Hepatocyte (in vitro differentiated cells): ENCODE results near the gene NR2C2. TPM values are rescaled to one million over a fixed set of nuclear protein-coding genes. Genes with fewer than 3 reads are reported as not detected.

Experiments
- DNase-seq: peaks from one replicate; pipeline ENCODE4 v3.0.0-alpha.2; 2016; ENCODE audit warnings: low spot score
- H2AFZ ChIP-seq: fragments of 200-600 bp; sonication (generic); 2 replicates; pipeline ENCODE4 v1.6.0; 2016; ENCODE audit warnings: antibody characterized with exemption, mild to moderate bottlenecking
- H3K27ac ChIP-seq: fragments of 200-600 bp; sonication (generic); 2 replicates; pipeline ENCODE4 v1.5.1; 2016; ENCODE audit warnings: mild to moderate bottlenecking
- H3K27me3 ChIP-seq: fragments of 200-600 bp; sonication (generic); 2 replicates; pipeline ENCODE4 v1.6.1; 2016
- H3K36me3 ChIP-seq: fragments of 200-600 bp; sonication (generic); replicated peaks from 2 replicates; pipeline ENCODE4 v1.5.1; 2016; ENCODE audit warnings: low read depth; ENCODE audit not compliant: insufficient read depth
- H3K4me1 ChIP-seq: fragments of 200-600 bp; sonication (generic); 2 replicates; pipeline ENCODE4 v1.5.1; 2016; ENCODE audit warnings: mild to moderate bottlenecking, moderate library complexity; ENCODE audit not compliant: insufficient read depth
- H3K4me2 ChIP-seq: fragments of 200-600 bp; sonication (generic); 2 replicates; pipeline ENCODE4 v1.6.0; 2016
- H3K4me3 ChIP-seq: fragments of 200-600 bp; sonication (generic); 2 replicates; pipeline ENCODE4 v1.5.1; 2016; ENCODE audit warnings: mild to moderate bottlenecking
- H3K79me2 ChIP-seq: fragments of 200-600 bp; sonication (generic); 2 replicates; pipeline ENCODE4 v1.6.0; 2017; ENCODE audit warnings: mild to moderate bottlenecking
- H3K9me2 ChIP-seq: fragments of 200-600 bp; sonication (generic); replicated peaks from 2 replicates; pipeline ENCODE4 v1.6.0; 2017; ENCODE audit warnings: mild to moderate bottlenecking; ENCODE audit not compliant: insufficient read depth
- H3K9me3 ChIP-seq: fragments of 200-600 bp; sonication (generic); 2 replicates; pipeline ENCODE4 v1.5.1; 2016; ENCODE audit warnings: low read depth, mild to moderate bottlenecking
- H4K20me1 ChIP-seq: fragments of 200-600 bp; sonication (generic); 2 replicates; pipeline ENCODE4 v1.6.0; 2016; ENCODE audit warnings: mild to moderate bottlenecking; ENCODE audit not compliant: insufficient read depth, poor library complexity, severe bottlenecking
- CTCF ChIP-seq: fragments of 200-600 bp; sonication (generic); IDR thresholded peaks from 2 replicates; pipeline ENCODE4 v1.5.1; 2016; ENCODE audit warnings: antibody characterized with exemption, mild to moderate bottlenecking; ENCODE audit not compliant: poor library complexity
- EZH2 ChIP-seq: fragments of 200-600 bp; sonication (generic); IDR thresholded peaks from 2 replicates; pipeline ENCODE4 v1.6.1; 2016; ENCODE audit warnings: antibody characterized with exemption, mild to moderate bottlenecking, borderline replicate concordance
- EZH2phosphoT487 ChIP-seq: fragments of 200-600 bp; sonication (generic); IDR thresholded peaks from one replicate; pipeline ENCODE4 v1.6.1; 2018; ENCODE audit warnings: antibody characterized with exemption, mild to moderate bottlenecking, low read depth, moderate library complexity; ENCODE audit not compliant: unreplicated experiment, severe bottlenecking
- whole genome bisulfite sequencing: methylation state at CpG from one replicate; pipeline ENCODE4 v1.1.6; 2016; ENCODE audit warnings: low lambda C conversion rate; ENCODE audit errors: missing lambda C conversion rate; 5-methylcytosine and 5-hydroxymethylcytosine counted together
- polyA plus RNA-seq: library from polyadenylated mRNA; unstranded; fragments of >200 nt; fragmentation: Nextera tagmentation; extraction: Ambion mirVana; gene quantifications from 2 replicates; pipeline ENCODE4 v1.2.1, GENCODE V29; 2016
- total RNA-seq: library from RNA; depleted of rRNA; stranded (reverse); fragments of >200 nt; gene quantifications from 2 replicates; pipeline ENCODE4 v1.2.3, GENCODE V29; 2014

Gene NR2C2
- total and polyA plus RNA-seq, 2 experiments from 2014 or later = 14.7 to 29.6 TPM

- peak overlapping the region; percentile 59 for H2AFZ ChIP-seq
- H3K79me2 ChIP-seq = peaks cover 86% of the 10 kb centered on the region
- H3K9me2 ChIP-seq = no peaks in the 10 kb centered on the region
- no peaks in the 10 kb centered on the region for H3K27me3 ChIP-seq
- peaks cover 17% of the 10 kb centered on the region for H3K4me1 ChIP-seq
- no peaks in the 10 kb centered on the region for H3K9me3 ChIP-seq
- H3K27ac ChIP-seq = peak overlapping the region; percentile 92
- peak overlapping the region; percentile 60 for H3K4me3 ChIP-seq
- peaks cover 14% of the 10 kb centered on the region for H4K20me1 ChIP-seq
- H3K4me2 ChIP-seq = peak overlapping the region; percentile 84
- 3% methylated on average over 22 of the region's 26 CpGs for WGBS
- H3K36me3 ChIP-seq = no peaks in the 10 kb centered on the region
- DNase-seq = no peak
- no peak for TF ChIP-seq EZH2
- no peak for TF ChIP-seq EZH2phosphoT487
- no peak for TF ChIP-seq CTCF
Observed at GRCh38 chr3:14948609-14949038, 1.2 kb downstream of the NR2C2 start.

DNA sequence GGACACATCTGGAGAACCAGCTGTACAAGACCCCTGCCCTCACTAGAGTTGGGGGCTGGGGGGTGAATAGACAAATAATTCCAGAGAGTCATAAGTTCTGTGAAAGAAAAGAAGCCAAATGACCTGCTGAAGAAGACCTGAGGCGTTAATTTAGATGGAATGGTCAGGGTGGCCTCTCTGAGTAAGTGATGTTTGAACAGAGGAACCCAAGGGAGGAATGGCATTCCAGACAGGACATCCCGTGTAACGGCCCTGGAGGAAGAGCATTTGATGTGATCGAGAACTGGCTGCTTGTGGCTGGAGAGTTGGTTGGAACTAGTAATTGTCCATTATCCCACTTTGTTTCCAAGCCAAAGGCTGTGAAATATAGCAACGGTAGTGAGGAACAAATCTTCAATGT, 1.7 kb downstream of the NR2C2 start:
- H4K20me1 ChIP-seq = peaks cover 14% of the 10 kb centered on the region
- 56% methylated on average over 5 of the region's 5 CpGs for WGBS
- H3K36me3 ChIP-seq = no peaks in the 10 kb centered on the region
- H3K27ac ChIP-seq = peak overlapping the region; percentile 92
- peak overlapping the region; percentile 59 for H2AFZ ChIP-seq
- no peaks in the 10 kb centered on the region for H3K9me2 ChIP-seq
- peaks cover 17% of the 10 kb centered on the region for H3K4me1 ChIP-seq
- TF ChIP-seq CTCF = no peak
- no peak for TF ChIP-seq EZH2phosphoT487
- TF ChIP-seq EZH2 = no peak
- no peak for DNase-seq
- H3K4me3 ChIP-seq = peak overlapping the region; percentile 60
- no peaks in the 10 kb centered on the region for H3K9me3 ChIP-seq
- no peaks in the 10 kb centered on the region for H3K27me3 ChIP-seq
- peaks cover 86% of the 10 kb centered on the region for H3K79me2 ChIP-seq
- H3K4me2 ChIP-seq = peak overlapping the region; percentile 84

DNA sequence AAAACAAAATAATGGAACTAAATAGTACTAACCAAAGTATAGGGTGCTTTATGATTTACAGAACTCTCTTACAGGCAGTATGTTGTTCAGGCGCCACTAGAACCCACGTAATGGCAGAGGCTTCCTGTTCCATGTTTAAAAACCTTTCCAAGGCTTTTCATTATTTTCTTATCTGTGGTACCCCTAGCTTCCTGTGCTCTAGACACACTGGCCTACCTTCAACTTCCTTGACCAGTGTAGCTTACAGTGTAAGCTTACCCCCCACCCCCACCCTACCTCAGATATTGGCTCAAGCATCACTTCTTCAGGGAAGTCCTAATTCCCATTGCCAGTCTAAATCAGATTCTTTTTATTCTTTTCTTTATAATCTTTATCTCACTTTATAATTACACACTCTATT, 2.9 kb downstream of the NR2C2 start:
- H3K9me2 ChIP-seq = no peaks in the 10 kb centered on the region
- no peak overlapping the region for H3K4me2 ChIP-seq
- H3K4me1 ChIP-seq = peaks cover 17% of the 10 kb centered on the region
- no peak overlapping the region for H3K4me3 ChIP-seq
- peaks cover 86% of the 10 kb centered on the region for H3K79me2 ChIP-seq
- no peaks in the 10 kb centered on the region for H3K9me3 ChIP-seq
- H3K27me3 ChIP-seq = no peaks in the 10 kb centered on the region
- 94% methylated on average over 2 of the region's 2 CpGs for WGBS
- no peak overlapping the region for H3K27ac ChIP-seq
- peaks cover 9% of the 10 kb centered on the region for H4K20me1 ChIP-seq
- H2AFZ ChIP-seq = no peak overlapping the region
- DNase-seq = no peak
- no peaks in the 10 kb centered on the region for H3K36me3 ChIP-seq
- TF ChIP-seq CTCF (no peak), EZH2phosphoT487 (no peak), EZH2 (no peak)

DNA sequence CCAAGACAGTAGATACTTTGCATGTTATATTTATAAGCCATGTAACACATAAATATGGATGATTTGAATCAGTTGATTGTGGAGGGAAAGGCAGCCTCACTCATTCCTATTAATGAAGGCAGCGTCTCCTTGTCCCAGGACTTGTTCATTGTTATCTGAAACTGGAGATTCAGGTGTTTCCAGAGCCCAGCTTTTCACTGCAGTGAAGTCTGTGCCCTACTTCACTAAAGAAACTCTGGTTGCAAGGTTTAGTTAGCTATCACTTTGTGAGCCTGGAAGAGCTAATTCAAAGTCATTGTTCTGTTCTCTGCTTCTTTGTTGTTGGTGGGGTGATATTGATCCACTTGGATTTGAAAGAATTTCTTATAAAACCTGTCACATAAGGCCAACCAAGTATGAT, 9.8 kb downstream of the NR2C2 start:
- H3K4me2 ChIP-seq = no peak overlapping the region
- no peaks in the 10 kb centered on the region for H3K9me3 ChIP-seq
- H4K20me1 ChIP-seq = peaks cover 11% of the 10 kb centered on the region
- no peak for DNase-seq
- H2AFZ ChIP-seq = no peak overlapping the region
- peaks cover 5% of the 10 kb centered on the region for H3K36me3 ChIP-seq
- no peak overlapping the region for H3K27ac ChIP-seq
- no peaks in the 10 kb centered on the region for H3K9me2 ChIP-seq
- TF ChIP-seq EZH2 = no peak
- TF ChIP-seq CTCF = no peak
- no peak for TF ChIP-seq EZH2phosphoT487
- H3K27me3 ChIP-seq = no peaks in the 10 kb centered on the region
- no peak overlapping the region for H3K4me3 ChIP-seq
- H3K4me1 ChIP-seq = no peaks in the 10 kb centered on the region
- WGBS = 73% methylated on average over 1 of the region's 1 CpG
- H3K79me2 ChIP-seq = peaks cover 100% of the 10 kb centered on the region
